Prostate gland (tissue), 2 donors: ENCODE results near the gene IGF1R.

Experiments
- CTCF ChIP-seq, 4 experiments: fragments of 200-600 bp in 2 of 4; fragments of 450-650 bp in 2 of 4; sonication (generic) in 2 of 4; IDR thresholded peaks; 1 replicate in 3 of 4; 2 replicates in 1 of 4; pipeline ENCODE4 v1.5.1; 2016 to 2019; ENCODE audit warnings: antibody characterized with exemption in 4 of 4, mild to moderate bottlenecking in 2 of 4, moderate library complexity in 2 of 4
- POLR2AphosphoS5 ChIP-seq: sonication (generic); formaldehyde crosslinking; IDR thresholded peaks from one replicate; pipeline ENCODE4 v1.6.1; 2017; ENCODE audit warnings: antibody characterized with exemption

DNA sequence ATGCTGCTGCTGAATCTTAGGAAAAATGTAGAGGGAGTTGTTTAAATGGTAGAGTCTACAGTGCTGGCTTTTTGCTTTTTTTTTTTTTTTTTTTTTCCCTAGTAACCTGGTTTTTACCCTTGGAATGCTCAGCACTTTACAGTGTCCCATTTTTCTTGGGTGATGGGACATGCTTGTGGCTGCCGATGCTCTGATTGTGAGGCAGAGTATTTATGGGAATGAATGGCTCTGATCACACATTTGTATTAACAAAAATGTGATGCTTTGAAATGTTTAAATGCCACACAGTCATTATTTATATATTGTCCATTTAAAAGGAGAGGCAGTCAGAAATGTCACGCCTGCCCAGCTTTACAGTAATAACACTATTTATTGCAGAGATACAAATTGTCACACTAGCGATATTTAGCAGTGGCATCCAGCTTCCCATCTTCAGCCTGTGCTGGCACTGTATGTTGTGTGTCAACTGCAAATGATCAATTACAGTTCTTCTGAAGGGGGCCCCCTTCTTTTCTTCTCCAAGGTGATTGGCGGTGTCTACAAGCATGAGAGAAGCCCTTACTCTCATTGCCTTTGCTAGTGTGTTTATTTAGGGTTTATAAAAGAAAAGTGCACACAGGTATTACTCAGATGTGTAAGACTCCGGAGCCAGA is 30.9 kb upstream of the IGF1R start:
- TF ChIP-seq CTCF (IDR thresholded peaks at IDR 0.05), result no peak
- TF ChIP-seq POLR2AphosphoS5, result no peak
